GM21619 (cell line): ENCODE measurements around the gene C10orf71.

Experiments
- ATAC-seq: cut with Tn5 transposase; IDR thresholded peaks from one replicate; pipeline ENCODE4 v1.9.1; 2021; ENCODE audit not compliant: unreplicated experiment

Gene C10orf71

GRCh38 chr10:49290607-49291006 is 8.4 kb upstream of the C10orf71 start:
- no peak for ATAC-seq

GRCh38 chr10:49292565-49293207 is 6.3 kb upstream of the C10orf71 start:
- no peak for ATAC-seq

GRCh38 chr10:49293208-49293603 is 5.8 kb upstream of the C10orf71 start:
- no peak for ATAC-seq

GRCh38 chr10:49294731-49295130 is 4.2 kb upstream of the C10orf71 start:
- ATAC-seq = no peak

- ATAC-seq = no peak
Measured at GRCh38 chr10:49295297-49295696, 3.7 kb upstream of the C10orf71 start.

GRCh38 chr10:49296382-49296781 is 2.6 kb upstream of the C10orf71 start:
- no peak for ATAC-seq

GRCh38 chr10:49296836-49297235 is 2.1 kb upstream of the C10orf71 start:
- no peak for ATAC-seq

- no peak for ATAC-seq
Measured at GRCh38 chr10:49297818-49298670, 926 bp upstream of the C10orf71 start.

GRCh38 chr10:49298671-49298982 is 343 bp upstream of the C10orf71 start:
- no peak for ATAC-seq

GRCh38 chr10:49299816-49300139 is 808 bp downstream of the C10orf71 start:
- ATAC-seq = peak; percentile 75

GRCh38 chr10:49300140-49300974 is 1.4 kb downstream of the C10orf71 start:
- ATAC-seq = peak; percentile 78

GRCh38 chr10:49301302-49301701 is 2.3 kb downstream of the C10orf71 start:
- ATAC-seq = no peak

- no peak for ATAC-seq
Measured at GRCh38 chr10:49302088-49302487, 3.1 kb downstream of the C10orf71 start.

- ATAC-seq = no peak
Measured at GRCh38 chr10:49303711-49304110, 4.7 kb downstream of the C10orf71 start.

- ATAC-seq = no peak
Measured at GRCh38 chr10:49304137-49304536, 5.2 kb downstream of the C10orf71 start.

GRCh38 chr10:49307921-49308320 is 9.0 kb downstream of the C10orf71 start:
- ATAC-seq = no peak

GRCh38 chr10:49308881-49309280 is 9.9 kb downstream of the C10orf71 start:
- no peak for ATAC-seq

GRCh38 chr10:49309691-49310411 is 10.9 kb downstream of the C10orf71 start:
- ATAC-seq = peak; percentile 63

GRCh38 chr10:49310460-49310859 is 11.5 kb downstream of the C10orf71 start:
- ATAC-seq = no peak

- no peak for ATAC-seq
Measured at GRCh38 chr10:49310901-49311554, 12.1 kb downstream of the C10orf71 start.
